HG03354 (cell line): ENCODE results near the gene UIMC1.
"Not testable (repeated sequence)": the region's sequence is repeated elsewhere in the genome, so short reads cannot be mapped to it uniquely, and the experiment has no call there.

ENCODE experiments used
- ATAC-seq: cut with Tn5 transposase; IDR thresholded peaks from one replicate; pipeline ENCODE4 v1.9.1; 2021; ENCODE audit warnings: mild to moderate bottlenecking; ENCODE audit not compliant: unreplicated experiment, poor library complexity, severe bottlenecking

The UIMC1 gene

GRCh38 chr5:176876506-176877431 is 129.8 kb downstream of the UIMC1 start:
- no peak for ATAC-seq

- ATAC-seq: no peak
Measured at GRCh38 chr5:176875783-176876505, 130.6 kb downstream of the UIMC1 start.

GRCh38 chr5:176875014-176875550 is 131.5 kb downstream of the UIMC1 start:
- ATAC-seq: no peak

GRCh38 chr5:176874198-176874780 is 132.3 kb downstream of the UIMC1 start:
- no peak for ATAC-seq

- ATAC-seq: no peak
Measured at GRCh38 chr5:176873541-176874172, 132.9 kb downstream of the UIMC1 start.

GRCh38 chr5:176873011-176873410 is 133.6 kb downstream of the UIMC1 start:
- not testable (repeated sequence) for ATAC-seq

- ATAC-seq: not testable (repeated sequence)
Measured at GRCh38 chr5:176872586-176872985, 134.0 kb downstream of the UIMC1 start.

- ATAC-seq: not testable (repeated sequence)
Measured at GRCh38 chr5:176870644-176871043, 135.9 kb downstream of the UIMC1 start.

GRCh38 chr5:176870110-176870591 is 136.4 kb downstream of the UIMC1 start:
- no peak for ATAC-seq

GRCh38 chr5:176869501-176870109 is 137.0 kb downstream of the UIMC1 start:
- no peak for ATAC-seq

- ATAC-seq: no peak
Measured at GRCh38 chr5:176868731-176869130, 137.8 kb downstream of the UIMC1 start.

- no peak for ATAC-seq
Measured at GRCh38 chr5:176868126-176868525, 138.5 kb downstream of the UIMC1 start.

- no peak for ATAC-seq
Measured at GRCh38 chr5:176866707-176867310, 139.8 kb downstream of the UIMC1 start.

GRCh38 chr5:176865964-176866363 is 140.6 kb downstream of the UIMC1 start:
- ATAC-seq: no peak

- no peak for ATAC-seq
Measured at GRCh38 chr5:176864755-176865154, 141.8 kb downstream of the UIMC1 start.

- no peak for ATAC-seq
Measured at GRCh38 chr5:176863765-176864098, 142.8 kb downstream of the UIMC1 start.

GRCh38 chr5:176863041-176863764 is 143.4 kb downstream of the UIMC1 start:
- ATAC-seq: no peak

GRCh38 chr5:176862330-176862995 is 144.1 kb downstream of the UIMC1 start:
- no peak for ATAC-seq
